Kidney capillary endothelial cell (primary cell): Measurements from ENCODE around the gene ANKZF1.
A peak's percentile ranks its signal among the peaks of the same experiment; 100 is the strongest.

Experiments used
- DNase-seq: peaks from one replicate; pipeline ENCODE4 v3.0.0-alpha.2; 2018; ENCODE audit warnings: low spot score

The ANKZF1 gene

GRCh38 chr2:219207884-219208740, 21.5 kb upstream of the ANKZF1 start:
- DNase-seq: no peak

GRCh38 chr2:219209236-219210195, 20.1 kb upstream of the ANKZF1 start:
- no peak for DNase-seq

- DNase-seq: no peak
Measured at GRCh38 chr2:219210196-219210885, 19.3 kb upstream of the ANKZF1 start.

- DNase-seq: no peak
Measured at GRCh38 chr2:219210886-219211362, 18.7 kb upstream of the ANKZF1 start.

- DNase-seq: no peak
Measured at GRCh38 chr2:219213026-219213415, 16.6 kb upstream of the ANKZF1 start.

GRCh38 chr2:219213486-219214071, 16.0 kb upstream of the ANKZF1 start:
- no peak for DNase-seq

GRCh38 chr2:219214141-219214540, 15.5 kb upstream of the ANKZF1 start:
- DNase-seq: no peak

- no peak for DNase-seq
Measured at GRCh38 chr2:219214786-219215185, 14.8 kb upstream of the ANKZF1 start.

GRCh38 chr2:219215871-219216534, 13.6 kb upstream of the ANKZF1 start:
- DNase-seq: no peak

GRCh38 chr2:219216535-219216915, 13.1 kb upstream of the ANKZF1 start:
- no peak for DNase-seq

GRCh38 chr2:219218217-219218731, 11.3 kb upstream of the ANKZF1 start:
- peak; percentile 42 for DNase-seq

GRCh38 chr2:219218732-219219701, 10.6 kb upstream of the ANKZF1 start, which contains the start of gene ABCB6:
TSS of gene ABCB6 (minus strand) at chr2:219218958. CDS start at chr2:219218673, 285 bp downstream.
- peak; percentile 67 for DNase-seq

- no peak for DNase-seq
Measured at GRCh38 chr2:219219784-219220532, 9.6 kb upstream of the ANKZF1 start.

GRCh38 chr2:219220652-219221402, 8.8 kb upstream of the ANKZF1 start:
- no peak for DNase-seq

GRCh38 chr2:219221957-219222518, 7.6 kb upstream of the ANKZF1 start:
- no peak for DNase-seq

- no peak for DNase-seq
Measured at GRCh38 chr2:219223831-219224610, 5.6 kb upstream of the ANKZF1 start.

- DNase-seq: no peak
Measured at GRCh38 chr2:219225350-219225749, 4.3 kb upstream of the ANKZF1 start.
